Anterior cingulate cortex (tissue), 58 donors: Measurements from ENCODE around the gene ICAM2.
"Not testable (repeated sequence)": the region's sequence is repeated elsewhere in the genome, so short reads cannot be mapped to it uniquely, and the experiment has no call there.

Source experiments
- DNase-seq, 58 donors: peaks; one replicate each; lab custom pipeline; 2025; lab: John Stamatoyannopoulos, UW

ICAM2 gene

GRCh38 chr17:64015447-64015846, 5.0 kb downstream of the ICAM2 start:
- no peak for DNase-seq

DNA sequence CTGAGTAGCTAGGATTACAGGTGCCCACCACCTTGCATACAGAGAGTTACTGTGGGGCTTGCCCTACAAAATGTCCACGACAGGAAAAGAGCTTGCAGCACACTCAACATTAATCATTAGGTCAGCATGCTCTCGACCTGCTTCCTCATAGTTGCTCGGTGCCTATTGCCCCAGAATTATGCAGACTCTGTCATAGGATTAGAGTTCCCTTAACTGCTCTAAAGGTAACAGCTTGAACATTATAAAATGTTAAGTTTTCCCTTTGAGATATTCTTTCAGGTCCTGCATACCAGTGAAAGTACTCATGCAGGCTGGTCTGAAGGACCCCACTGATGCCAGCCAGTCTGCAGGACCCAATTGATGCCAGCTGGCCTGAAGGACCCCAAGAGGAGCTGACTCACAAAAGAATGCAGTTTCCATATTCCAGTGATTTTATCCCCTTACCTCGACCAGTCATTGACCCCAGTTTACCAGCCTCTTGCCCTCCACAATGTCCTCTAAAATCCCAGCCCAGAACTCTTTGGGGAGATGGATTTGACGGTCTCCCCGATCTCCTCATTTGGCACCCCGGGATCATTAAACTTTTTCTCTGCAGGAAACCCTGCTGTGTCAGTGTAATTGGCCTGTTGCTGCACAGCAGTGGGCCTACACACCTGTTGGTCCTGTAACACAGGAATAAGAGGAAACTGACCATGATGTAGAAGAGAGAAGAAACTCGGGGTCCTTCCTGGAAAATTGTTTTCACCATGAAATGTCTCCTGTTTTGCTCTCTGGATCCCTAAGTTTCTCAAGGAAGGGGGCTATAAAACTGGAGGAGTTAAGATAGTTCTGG, 10.6 kb downstream of the ICAM2 start:
- DNase-seq: no peak

DNA sequence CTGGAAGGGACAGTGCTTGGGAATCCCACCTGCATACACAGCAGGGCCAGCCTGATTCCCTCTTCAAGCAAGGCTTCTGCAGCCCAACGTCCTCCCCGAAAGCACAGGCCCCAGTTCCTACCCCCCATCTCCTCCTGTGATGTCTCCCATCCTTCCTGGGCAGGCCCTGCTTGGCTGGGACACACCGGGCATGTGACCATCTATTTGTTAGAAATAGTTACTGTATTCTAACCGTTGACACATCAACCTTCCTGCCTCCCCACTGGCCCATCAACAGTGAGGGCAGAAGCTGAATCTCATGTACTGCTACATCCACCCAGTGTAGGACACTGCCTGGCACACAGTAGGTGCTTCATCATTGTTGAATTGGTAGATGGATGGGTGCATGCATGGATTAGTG, 11.6 kb downstream of the ICAM2 start:
- no peak for DNase-seq

DNA sequence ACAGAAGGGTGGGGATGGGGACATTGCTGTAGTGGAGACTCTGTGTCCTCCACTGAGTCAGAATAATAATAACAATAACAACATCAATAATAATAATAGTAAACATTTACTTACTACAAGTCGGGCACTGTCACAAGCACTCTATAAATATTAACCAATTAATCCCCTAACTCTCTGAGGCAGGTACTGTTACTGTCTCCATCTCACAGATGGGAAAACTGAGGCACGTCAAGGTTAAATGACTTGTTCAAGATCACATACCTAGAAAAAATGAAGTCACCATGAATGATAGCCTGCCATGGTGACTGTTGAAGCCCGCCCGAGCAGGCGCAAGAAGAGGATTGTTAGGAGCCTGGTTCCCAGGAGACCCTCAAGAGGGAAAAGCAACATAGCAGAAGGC, 12.1 kb downstream of the ICAM2 start:
- DNase-seq: no peak

GRCh38 chr17:64007838-64008282, 12.6 kb downstream of the ICAM2 start:
- no peak for DNase-seq

DNA sequence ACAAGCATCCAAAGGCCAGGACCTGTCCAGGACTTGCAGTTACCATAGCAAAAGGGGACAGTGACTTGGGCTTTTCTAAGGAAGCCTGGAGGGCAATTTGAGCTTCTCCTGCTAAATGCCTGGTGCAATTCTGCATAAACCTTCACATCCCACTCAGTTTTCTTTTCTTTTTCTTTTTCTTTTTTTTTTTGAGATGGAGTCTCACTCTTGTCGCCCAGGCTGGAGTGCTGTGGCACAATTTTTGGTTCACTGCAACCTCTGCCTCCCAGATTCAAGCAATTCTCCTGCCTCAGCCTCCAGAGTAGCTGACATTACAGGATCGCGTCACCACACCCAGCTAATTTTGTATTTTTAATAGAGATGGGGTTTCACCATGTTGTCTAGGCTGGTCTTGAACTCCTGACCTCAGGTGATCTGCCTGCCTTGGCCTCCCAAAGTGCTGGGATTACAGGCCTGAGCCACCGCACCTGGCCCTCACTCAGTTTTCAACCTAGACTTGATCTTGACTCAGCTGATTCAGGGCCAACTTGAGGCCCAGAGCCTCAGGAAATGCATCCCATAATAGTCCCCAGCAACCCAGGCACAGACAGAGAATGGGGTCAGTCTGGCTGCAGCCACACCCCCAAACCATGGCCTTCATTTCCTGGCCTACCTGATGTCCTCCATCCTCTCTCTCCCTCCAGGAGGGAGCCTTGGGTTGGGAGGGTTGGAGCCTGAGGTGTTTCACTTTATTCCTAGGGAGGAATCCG, 13.2 kb downstream of the ICAM2 start:
- not testable (repeated sequence) for DNase-seq

DNA sequence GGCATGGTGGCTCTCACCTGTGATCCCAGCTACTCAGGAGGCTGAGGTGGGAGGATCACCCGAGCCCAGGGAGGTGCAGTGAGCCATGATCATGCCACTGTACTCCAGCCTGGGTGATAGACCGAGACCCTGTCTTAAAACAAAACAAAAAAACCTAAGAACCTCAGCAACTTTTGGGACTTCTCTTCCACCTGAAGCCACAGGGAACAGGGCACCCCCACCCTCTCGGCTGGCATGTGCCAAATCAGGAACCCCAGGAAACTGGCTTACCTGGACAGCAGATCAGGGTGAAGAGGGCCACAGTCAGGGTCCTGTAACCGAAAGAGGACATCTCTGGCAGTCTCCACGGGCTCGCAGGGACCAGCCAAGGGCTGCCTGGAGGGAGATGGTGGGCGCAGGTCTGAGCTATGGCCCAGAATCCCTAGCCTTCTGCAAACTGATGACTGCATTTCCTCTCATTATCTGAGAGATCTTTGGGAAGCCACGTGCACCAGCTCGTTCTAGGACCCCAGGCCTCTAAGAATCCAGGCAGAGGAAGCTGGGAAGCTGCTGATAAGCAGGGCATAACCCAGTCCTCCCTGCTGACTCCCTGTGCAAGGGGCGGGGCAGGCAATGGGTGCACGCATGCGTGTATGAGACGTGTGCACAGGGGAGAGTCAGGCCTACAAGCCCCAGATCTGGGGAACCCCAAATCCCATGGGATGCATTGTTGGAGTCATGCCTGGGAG, 13.9 kb downstream of the ICAM2 start:
- DNase-seq: no peak

- DNase-seq: no peak
These were observed 14.7 kb downstream of the ICAM2 start for GRCh38 chr17:64005734-64006167.

GRCh38 chr17:64004903-64005733, 15.3 kb downstream of the ICAM2 start:
- DNase-seq: no peak

- no peak for DNase-seq
These were observed 16.1 kb downstream of the ICAM2 start for GRCh38 chr17:64004218-64004770.

DNA sequence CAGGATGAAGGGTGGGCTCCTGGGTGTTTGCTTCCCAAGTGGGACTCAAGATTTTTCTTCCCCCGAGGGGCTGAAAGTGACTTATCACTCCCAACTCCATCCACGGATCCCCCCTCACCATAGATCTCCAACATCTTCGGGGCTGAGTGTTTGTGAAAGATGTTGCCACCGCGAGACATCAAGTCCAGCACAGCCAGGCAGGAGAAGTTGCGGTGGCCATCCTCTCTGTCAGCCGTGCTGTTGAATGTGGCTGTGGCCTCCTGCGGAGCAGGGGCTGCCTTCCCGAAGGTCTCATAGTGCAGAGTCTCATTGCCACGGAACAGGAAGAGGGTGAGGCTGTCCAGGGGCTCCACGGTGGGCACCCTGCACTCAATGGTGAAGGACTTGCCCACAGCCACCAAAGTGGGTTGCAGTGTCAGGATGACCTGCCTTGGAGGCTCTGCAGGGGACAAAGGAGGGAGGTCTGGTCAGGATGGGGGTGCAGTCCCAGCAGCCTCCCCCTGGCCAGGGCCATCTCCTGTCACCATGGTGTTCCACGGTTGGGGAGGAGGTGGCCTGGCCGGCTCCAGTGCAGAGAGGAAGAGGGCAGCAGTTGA, 16.8 kb downstream of the ICAM2 start:
- DNase-seq: no peak

DNA sequence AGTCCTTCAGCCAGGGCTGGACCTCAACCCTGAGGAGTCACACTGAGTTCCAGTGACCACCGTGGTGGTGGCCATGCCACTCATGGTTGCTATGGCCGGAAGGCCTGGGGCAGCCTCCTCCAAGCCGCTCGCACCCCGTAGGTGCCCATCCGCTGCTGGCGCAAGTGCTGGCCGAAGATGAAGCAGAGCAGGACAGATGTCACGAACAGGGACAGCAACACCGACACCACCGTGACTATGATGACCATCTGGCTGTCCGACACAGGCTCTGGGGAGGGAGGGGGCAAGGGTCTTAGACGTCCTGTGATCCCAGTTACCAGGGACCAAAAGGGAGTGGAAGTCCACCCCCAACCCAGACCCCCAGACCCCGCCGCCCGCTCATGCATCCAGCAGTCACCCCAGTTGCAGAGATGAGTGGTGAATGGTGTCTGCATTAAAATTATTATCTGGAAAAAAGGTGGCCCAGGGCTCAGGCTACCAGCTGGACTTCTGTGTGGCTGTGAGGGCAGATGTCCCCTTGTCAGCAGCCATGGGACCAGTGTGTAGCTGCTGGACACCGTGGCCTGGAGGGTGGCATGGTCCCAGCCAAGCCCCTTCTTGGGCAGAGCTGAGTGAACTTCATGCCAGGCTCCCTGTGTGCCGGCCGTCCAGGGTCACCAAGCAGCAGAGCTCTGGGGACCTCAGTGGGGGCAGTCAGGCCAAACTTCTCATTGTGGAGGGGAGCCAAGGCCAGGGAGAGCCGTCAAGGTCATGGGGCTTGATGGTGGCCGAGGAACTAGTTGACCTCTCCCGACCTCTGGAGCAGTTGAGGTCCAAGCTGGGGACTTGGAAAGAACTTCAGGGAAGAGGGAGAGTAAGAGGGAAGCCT, 17.5 kb downstream of the ICAM2 start:
- no peak for DNase-seq

- DNase-seq: no peak
These were observed 18.5 kb downstream of the ICAM2 start for GRCh38 chr17:64001763-64002529.

DNA sequence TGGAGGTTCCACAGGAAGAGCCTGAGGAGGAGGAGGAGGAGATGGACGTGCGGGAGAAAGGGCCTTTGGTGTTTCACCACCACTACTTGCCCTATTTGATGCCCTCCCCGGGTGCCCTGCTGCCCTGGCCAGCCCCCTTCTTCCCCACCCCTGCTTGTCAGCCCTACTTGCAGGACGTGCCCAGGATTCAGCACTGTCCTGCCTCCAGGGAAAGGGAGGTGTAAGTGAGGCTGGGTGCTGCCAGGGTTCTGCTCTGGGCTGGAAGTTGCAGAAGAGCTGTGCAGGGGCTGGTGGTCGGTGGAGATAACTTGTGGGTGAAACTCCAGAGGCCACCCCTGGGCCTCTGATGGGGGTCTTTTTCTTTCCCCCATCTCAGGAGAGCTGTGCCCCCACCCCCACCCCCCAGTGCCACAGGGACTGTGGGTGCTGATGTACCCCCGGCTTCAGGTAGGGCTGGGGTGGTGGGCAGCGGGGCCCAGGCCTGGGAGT, 19.3 kb downstream of the ICAM2 start:
- DNase-seq: no peak

- DNase-seq: no peak
These were observed 20.5 kb downstream of the ICAM2 start for GRCh38 chr17:63999680-64000531.
